Left lung (tissue), 10 donors: Measurements from ENCODE around the gene MSL3. TPM values are rescaled to one million over a fixed set of nuclear protein-coding genes. Genes with fewer than 3 reads are reported as not detected.

Experiments
- ATAC-seq: fragments of 200-7000 bp; cut with Tn5 transposase; one replicate; pipeline ENCODE4 v1.9.1; 2020; ENCODE audit warnings: moderate library complexity
- DNase-seq, 4 donors: peaks; one replicate each; pipeline ENCODE4 v3.0.0-alpha.2; 2013 to 2020
- H3K27ac ChIP-seq, 2 donors: fragments of 200-600 bp; sonication (generic) in 1 of 2; one replicate each; pipeline versions ENCODE4 v1.5.0 to v1.8.0; 2020 to 2021
- H3K27me3 ChIP-seq, 2 donors: fragments of 200-600 bp; sonication (generic) in 1 of 2; one replicate each; pipeline versions ENCODE4 v1.5.0 to v1.8.0; 2020 to 2021
- H3K36me3 ChIP-seq, 2 donors: fragments of 200-600 bp; sonication (generic) in 1 of 2; one replicate each; pipeline versions ENCODE4 v1.5.0 to v1.8.0; 2020 to 2021
- H3K4me1 ChIP-seq, 2 donors: fragments of 200-600 bp; one replicate each; pipeline ENCODE4 v1.8.0; 2021
- H3K4me3 ChIP-seq, 2 donors: fragments of 200-600 bp; sonication (generic) in 1 of 2; one replicate each; pipeline versions ENCODE4 v1.5.0 to v1.8.0; 2020 to 2021; ENCODE audit warnings: mild to moderate bottlenecking in 1 of 2
- H3K9me3 ChIP-seq, 2 donors: fragments of 200-600 bp; sonication (generic) in 1 of 2; one replicate each; pipeline versions ENCODE4 v1.5.0 to v1.8.0; 2020 to 2021
- intact Hi-C, 2 donors: fragments of 100-400 bp; cut with DNase I; formaldehyde crosslinking; loops; one replicate each; pipeline versions ENCODE4 v1.11.2 to v1.14.2; 2022
- polyA plus RNA-seq, 6 donors: library from polyadenylated mRNA; unstranded; fragments of 120-200 nt; gene quantifications; one replicate each; pipeline ENCODE4 v1.2.1, GENCODE V29; 2013; ENCODE audit not compliant: insufficient read length in 6 of 6
- total RNA-seq, 2 donors: library from RNA; stranded (reverse); fragmentation: NEBNext Ultra II Directional; extraction: Animal tissue kit (Norgen Biotek cat#: 25700); gene quantifications; one replicate each; pipeline ENCODE4 v1.2.1, GENCODE V29; 2021
- TF ChIP-seq, protein P1 (sequence below), 2 donors: fragments of 200-600 bp; sonication (generic) in 1 of 2; IDR thresholded peaks; one replicate each; pipeline versions ENCODE4 v1.5.0 to v1.8.0; 2021; ENCODE audit warnings: antibody characterized with exemption in 2 of 2
- donor health status: DM: no; HTN: yes; CAD: no.
- donor health status: DM: no; HTN: no; CAD: no.

MSL3 gene
- total and polyA plus RNA-seq, 8 donors = 27.3 to 45.8 (median 40.5) TPM

DNA sequence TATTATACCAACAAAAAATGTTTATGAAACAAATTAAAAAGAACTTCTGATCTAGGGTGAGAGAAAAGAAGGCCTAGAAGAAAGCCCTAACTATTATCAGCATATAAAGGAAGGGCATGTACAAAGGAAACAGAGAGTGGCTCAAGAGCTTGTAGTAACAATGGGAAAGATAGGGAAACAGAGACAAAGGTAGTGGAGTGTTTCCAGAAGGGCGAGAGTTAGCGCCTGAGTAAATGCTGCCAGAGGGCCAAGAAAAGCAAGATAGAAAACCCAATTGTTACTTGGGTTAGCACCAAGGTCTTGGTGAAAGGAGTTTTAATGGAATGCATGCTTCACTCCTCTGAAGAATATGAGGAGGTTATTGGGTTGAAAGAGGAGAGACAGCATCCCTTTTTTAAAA lies 16.5 kb upstream of the MSL3 start:
- intact Hi-C loops = no loop called here
- DNase-seq (no peak), ATAC-seq (no peak)
- Histone ChIP-seq H3K27ac (no peak overlapping the region), H3K4me3 (no peak overlapping the region), H3K27me3 (no peaks in the 10 kb centered on the region), H3K36me3 (no peaks in the 10 kb centered on the region), H3K9me3 (no peaks in the 10 kb centered on the region), H3K4me1 (no peaks in the 10 kb centered on the region)
- TF ChIP-seq, protein P1, sequence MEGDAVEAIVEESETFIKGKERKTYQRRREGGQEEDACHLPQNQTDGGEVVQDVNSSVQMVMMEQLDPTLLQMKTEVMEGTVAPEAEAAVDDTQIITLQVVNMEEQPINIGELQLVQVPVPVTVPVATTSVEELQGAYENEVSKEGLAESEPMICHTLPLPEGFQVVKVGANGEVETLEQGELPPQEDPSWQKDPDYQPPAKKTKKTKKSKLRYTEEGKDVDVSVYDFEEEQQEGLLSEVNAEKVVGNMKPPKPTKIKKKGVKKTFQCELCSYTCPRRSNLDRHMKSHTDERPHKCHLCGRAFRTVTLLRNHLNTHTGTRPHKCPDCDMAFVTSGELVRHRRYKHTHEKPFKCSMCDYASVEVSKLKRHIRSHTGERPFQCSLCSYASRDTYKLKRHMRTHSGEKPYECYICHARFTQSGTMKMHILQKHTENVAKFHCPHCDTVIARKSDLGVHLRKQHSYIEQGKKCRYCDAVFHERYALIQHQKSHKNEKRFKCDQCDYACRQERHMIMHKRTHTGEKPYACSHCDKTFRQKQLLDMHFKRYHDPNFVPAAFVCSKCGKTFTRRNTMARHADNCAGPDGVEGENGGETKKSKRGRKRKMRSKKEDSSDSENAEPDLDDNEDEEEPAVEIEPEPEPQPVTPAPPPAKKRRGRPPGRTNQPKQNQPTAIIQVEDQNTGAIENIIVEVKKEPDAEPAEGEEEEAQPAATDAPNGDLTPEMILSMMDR (IDR thresholded peaks at IDR 0.05) = no peak

DNA sequence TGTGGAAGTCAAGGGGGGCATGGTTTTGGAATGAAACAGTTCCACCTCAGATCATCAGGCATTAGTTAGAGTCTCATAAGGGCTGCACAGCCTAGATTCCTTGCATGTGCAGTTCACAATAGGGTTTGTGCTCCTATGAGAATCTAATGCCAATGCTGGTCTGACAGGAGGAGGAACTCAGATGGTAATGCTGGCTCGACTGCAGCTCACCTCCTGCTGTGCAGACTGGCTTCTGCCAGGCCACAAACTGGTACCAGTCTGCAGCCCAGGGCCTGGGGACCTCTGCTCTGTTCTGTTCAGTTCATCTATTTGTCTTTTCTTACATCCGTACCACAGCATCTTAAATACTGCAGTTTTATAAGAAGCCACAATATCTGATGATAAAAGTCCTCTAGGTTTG lies 12.2 kb upstream of the MSL3 start:
- H3K4me1 ChIP-seq = no peaks in the 10 kb centered on the region
- H3K27me3 ChIP-seq = no peaks in the 10 kb centered on the region
- intact Hi-C loops = no loop called here
- no peaks in the 10 kb centered on the region for H3K9me3 ChIP-seq
- no peak for DNase-seq
- H3K27ac ChIP-seq = no peak overlapping the region
- no peaks in the 10 kb centered on the region for H3K36me3 ChIP-seq
- H3K4me3 ChIP-seq = no peak overlapping the region
- TF ChIP-seq, protein P1 (IDR thresholded peaks at IDR 0.05) = no peak
- no peak for ATAC-seq

DNA sequence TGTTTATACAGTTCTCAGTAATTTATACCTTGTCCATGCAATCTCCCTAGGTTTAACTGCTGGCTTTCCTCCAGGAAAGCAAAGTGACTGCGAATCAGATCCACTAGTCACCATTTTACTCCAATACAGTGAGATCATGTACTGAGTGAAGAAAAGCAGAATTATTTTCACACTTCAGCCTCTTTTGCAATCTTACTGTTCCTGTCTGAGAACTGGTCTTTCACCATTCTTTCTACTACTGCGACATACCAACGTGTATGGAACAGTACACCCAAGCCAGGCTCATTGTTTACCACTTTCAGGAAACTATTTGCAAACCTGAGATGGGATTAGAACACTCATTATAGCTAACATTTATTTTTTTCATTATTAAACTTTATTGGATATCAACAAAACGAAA lies 8.0 kb upstream of the MSL3 start:
- Histone ChIP-seq H3K9me3 (no peaks in the 10 kb centered on the region), H3K4me3 (no peak overlapping the region), H3K27ac (peak overlapping the region in 1 of 2 donors; percentile 53), H3K4me1 (no peaks in the 10 kb centered on the region), H3K36me3 (no peaks in the 10 kb centered on the region), H3K27me3 (no peaks in the 10 kb centered on the region)
- DNase-seq = peak in 1 of 4 donors; percentile 43
- TF ChIP-seq, protein P1 (IDR thresholded peaks at IDR 0.05) = no peak
- intact Hi-C loops = no loop called here
- ATAC-seq = peak; percentile 49

DNA sequence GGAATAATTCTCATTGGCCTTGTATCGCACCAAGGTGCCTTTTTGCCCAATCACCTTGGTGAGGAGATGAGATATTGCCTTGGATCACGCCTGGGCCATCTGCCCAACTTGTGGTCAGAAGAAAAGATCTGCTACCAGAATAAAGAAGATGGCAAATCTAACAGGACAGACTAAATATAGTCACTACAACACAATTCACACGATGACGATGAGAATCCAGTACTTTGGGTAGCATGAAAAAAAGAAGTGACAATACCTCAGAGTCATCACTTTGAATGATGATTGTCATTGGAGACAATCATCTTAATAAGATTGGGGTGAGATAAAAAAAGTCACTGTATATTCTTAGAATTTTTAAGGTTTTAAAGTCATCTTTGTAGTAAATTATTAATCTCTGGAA lies 7.3 kb upstream of the MSL3 start:
- intact Hi-C loops = no loop called here

DNA sequence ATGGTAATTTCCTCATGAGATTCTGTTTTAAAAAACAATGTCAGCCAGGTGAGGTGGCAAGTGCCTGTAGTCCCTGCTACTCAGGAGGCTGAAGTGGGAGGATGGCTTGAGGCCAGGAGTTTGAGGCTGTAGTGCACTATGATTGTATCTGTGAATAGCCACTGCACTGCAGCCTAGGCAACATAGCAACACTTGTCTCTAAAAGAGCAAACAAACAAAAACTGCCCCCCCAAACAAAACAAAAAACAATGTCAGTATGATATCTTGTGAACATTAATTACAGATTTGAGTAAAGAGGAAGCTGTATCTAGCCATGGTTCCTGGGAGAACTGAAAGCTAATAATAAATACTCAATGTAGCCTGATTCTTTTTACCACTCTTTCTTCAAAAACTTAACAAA lies 6.8 kb upstream of the MSL3 start:
- intact Hi-C loops = no loop called here
- Histone ChIP-seq H3K9me3 (no peaks in the 10 kb centered on the region), H3K36me3 (no peaks in the 10 kb centered on the region), H3K27ac (no peak overlapping the region), H3K4me1 (no peaks in the 10 kb centered on the region), H3K4me3 (no peak overlapping the region), H3K27me3 (no peaks in the 10 kb centered on the region)
- DNase-seq (no peak), ATAC-seq (no peak)
- TF ChIP-seq, protein P1 (IDR thresholded peaks at IDR 0.05) = no peak

More for the DNA sequence above, 7.3 kb upstream of the MSL3 start:
- Histone ChIP-seq H3K4me3 (no peak overlapping the region), H3K27ac (peak overlapping the region in 1 of 2 donors; percentile 53), H3K9me3 (no peaks in the 10 kb centered on the region), H3K36me3 (no peaks in the 10 kb centered on the region), H3K4me1 (no peaks in the 10 kb centered on the region), H3K27me3 (no peaks in the 10 kb centered on the region)
- TF ChIP-seq, protein P1 (IDR thresholded peaks at IDR 0.05) = no peak
- ATAC-seq (no peak), DNase-seq (no peak)
